DOHH2 (cell line): ENCODE results near the gene SEMA6A.

Experiments used
- CTCF ChIP-seq: fragments of 200-600 bp; sonication (generic); IDR thresholded peaks from one replicate; pipeline ENCODE4 v1.5.1; 2014; ENCODE audit warnings: antibody characterized with exemption, mild to moderate bottlenecking, low read depth, low read length; ENCODE audit not compliant: poor library complexity, severe bottlenecking
- EZH2phosphoT487 ChIP-seq: fragments of 200-600 bp; sonication (generic); IDR thresholded peaks from 2 replicates; pipeline ENCODE4 v1.6.1; 2017; ENCODE audit warnings: borderline replicate concordance, mild to moderate bottlenecking, antibody characterized with exemption, low read length, moderate library complexity, mixed read lengths

- TF ChIP-seq CTCF (no peak), EZH2phosphoT487 (no peak)
Observed at GRCh38 chr5:116424951-116425350, 149.7 kb downstream of the SEMA6A start.
